Measurements from ENCODE around the gene EPHA4. TPM values are rescaled to one million over a fixed set of nuclear protein-coding genes. Genes with fewer than 3 reads are reported as not detected.

The EPHA4 gene
- total RNA-seq, 1 experiment from 2014 or later, result 3.3 TPM

DNA sequence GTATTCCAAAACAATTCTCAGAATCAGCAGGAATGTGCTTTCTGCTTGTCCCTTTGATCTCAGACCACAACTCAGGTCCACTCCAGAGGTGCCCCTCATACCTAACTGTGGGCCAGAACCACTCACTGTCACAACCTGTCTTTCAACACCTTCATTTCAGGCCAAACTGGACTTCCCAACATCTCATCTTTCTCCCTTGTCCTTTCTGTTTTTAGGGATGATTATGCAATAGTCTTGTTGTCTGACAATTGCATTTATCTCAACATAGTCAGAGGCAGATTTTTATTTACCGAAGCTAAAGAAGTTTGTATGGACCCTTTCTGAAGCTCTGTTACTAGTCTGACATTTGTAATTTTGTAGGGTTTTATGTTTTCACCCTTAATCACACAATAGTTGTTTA is 95.9 kb downstream of the EPHA4 start:
- Histone ChIP-seq H3K4me2 (ENCODE audit: low read length) (no peak overlapping the region), H2AFZ (ENCODE audit: low read length) (no peak overlapping the region), H3K9ac (ENCODE audit: low read length) (no peak overlapping the region), H3K9me2 (replicated peaks; ENCODE audit: low read length) (no peaks in the 10 kb centered on the region), H3K9me3 (ENCODE audit: low read length) (no peaks in the 10 kb centered on the region), H4K20me1 (ENCODE audit: low read length) (no peaks in the 10 kb centered on the region), H3K27me3 (ENCODE audit: low read length) (no peaks in the 10 kb centered on the region), H3K27ac (ENCODE audit: low read length) (no peak overlapping the region), H3F3A (ENCODE audit: low read length, unreplicated experiment) (no peaks in the 10 kb centered on the region), H3K4me1 (ENCODE audit: insufficient read depth, low read length) (peaks cover 4% of the 10 kb centered on the region; the same call in 1 of the 2 replicates), H3K36me3 (ENCODE audit: low read depth, low read length) (no peaks in the 10 kb centered on the region), H3K79me2 (ENCODE audit: low read length) (no peaks in the 10 kb centered on the region), H3K4me3 (ENCODE audit: low read length) (no peak overlapping the region)
- intact Hi-C loops (cut with micrococcal nuclease), result no loop called here
- ChIA-PET POLR2A (ENCODE audit: unreplicated experiment) (no interaction called here), CTCF (no interaction called here)
- ATAC-seq (no peak), DNase-seq (no peak)
- BruUV-seq (replicated peaks), result no TSS peak
- TF ChIP-seq EZH2phosphoT487 (IDR thresholded peaks at IDR 0.05; ENCODE audit: borderline replicate concordance, low read length) (no peak), EZH2 (IDR thresholded peaks at IDR 0.05; ENCODE audit: low read length, unreplicated experiment) (no peak)
- TF ChIP-seq, protein P1, sequence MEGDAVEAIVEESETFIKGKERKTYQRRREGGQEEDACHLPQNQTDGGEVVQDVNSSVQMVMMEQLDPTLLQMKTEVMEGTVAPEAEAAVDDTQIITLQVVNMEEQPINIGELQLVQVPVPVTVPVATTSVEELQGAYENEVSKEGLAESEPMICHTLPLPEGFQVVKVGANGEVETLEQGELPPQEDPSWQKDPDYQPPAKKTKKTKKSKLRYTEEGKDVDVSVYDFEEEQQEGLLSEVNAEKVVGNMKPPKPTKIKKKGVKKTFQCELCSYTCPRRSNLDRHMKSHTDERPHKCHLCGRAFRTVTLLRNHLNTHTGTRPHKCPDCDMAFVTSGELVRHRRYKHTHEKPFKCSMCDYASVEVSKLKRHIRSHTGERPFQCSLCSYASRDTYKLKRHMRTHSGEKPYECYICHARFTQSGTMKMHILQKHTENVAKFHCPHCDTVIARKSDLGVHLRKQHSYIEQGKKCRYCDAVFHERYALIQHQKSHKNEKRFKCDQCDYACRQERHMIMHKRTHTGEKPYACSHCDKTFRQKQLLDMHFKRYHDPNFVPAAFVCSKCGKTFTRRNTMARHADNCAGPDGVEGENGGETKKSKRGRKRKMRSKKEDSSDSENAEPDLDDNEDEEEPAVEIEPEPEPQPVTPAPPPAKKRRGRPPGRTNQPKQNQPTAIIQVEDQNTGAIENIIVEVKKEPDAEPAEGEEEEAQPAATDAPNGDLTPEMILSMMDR (conservative IDR thresholded peaks at IDR 0.05; ENCODE audit: low read depth, low read length), result no peak

DNA sequence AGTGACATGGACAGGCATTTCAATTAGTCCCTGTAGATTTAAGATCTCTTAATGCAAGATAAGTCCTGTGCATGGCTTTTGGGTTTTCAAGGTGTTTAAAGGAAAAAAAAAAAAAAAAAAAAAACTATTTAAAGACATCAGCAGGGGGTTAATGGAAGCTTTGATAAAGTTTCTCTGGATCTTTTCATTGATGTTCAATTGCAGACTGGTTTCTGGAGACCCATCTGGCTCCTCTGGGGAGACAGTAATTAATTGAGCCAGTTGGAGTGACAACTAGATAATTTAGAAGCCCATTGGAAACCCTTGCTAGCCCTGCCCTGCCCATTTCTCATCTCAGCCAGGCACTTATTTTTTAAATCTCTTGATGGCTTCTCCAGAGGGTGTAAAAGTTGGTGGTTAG is 98.7 kb downstream of the EPHA4 start:
- Histone ChIP-seq H3K36me3 (ENCODE audit: low read depth, low read length) (no peaks in the 10 kb centered on the region), H3F3A (ENCODE audit: low read length, unreplicated experiment) (no peaks in the 10 kb centered on the region), H3K4me2 (ENCODE audit: low read length) (no peak overlapping the region), H3K9me2 (replicated peaks; ENCODE audit: low read length) (no peaks in the 10 kb centered on the region), H3K4me3 (ENCODE audit: low read length) (no peak overlapping the region), H4K20me1 (ENCODE audit: low read length) (no peaks in the 10 kb centered on the region), H3K27ac (ENCODE audit: low read length) (no peak overlapping the region), H3K79me2 (ENCODE audit: low read length) (no peaks in the 10 kb centered on the region), H3K27me3 (ENCODE audit: low read length) (no peaks in the 10 kb centered on the region), H3K9ac (ENCODE audit: low read length) (no peak overlapping the region), H3K9me3 (ENCODE audit: low read length) (no peaks in the 10 kb centered on the region), H2AFZ (ENCODE audit: low read length) (no peak overlapping the region), H3K4me1 (ENCODE audit: insufficient read depth, low read length) (peaks cover 1% of the 10 kb centered on the region; the same call in 1 of the 2 replicates)
- intact Hi-C loops (cut with micrococcal nuclease), result no loop called here
- no TSS peak for BruUV-seq (replicated peaks)
- ChIA-PET POLR2A (ENCODE audit: unreplicated experiment) (no interaction called here), CTCF (no interaction called here)
- no peak for ATAC-seq
- no peak for DNase-seq
- no peak for TF ChIP-seq EZH2 (IDR thresholded peaks at IDR 0.05; ENCODE audit: low read length, unreplicated experiment)
- TF ChIP-seq EZH2phosphoT487 (IDR thresholded peaks at IDR 0.05; ENCODE audit: borderline replicate concordance, low read length), result no peak
- TF ChIP-seq, protein P1 (conservative IDR thresholded peaks at IDR 0.05; ENCODE audit: low read depth, low read length), result no peak

DNA sequence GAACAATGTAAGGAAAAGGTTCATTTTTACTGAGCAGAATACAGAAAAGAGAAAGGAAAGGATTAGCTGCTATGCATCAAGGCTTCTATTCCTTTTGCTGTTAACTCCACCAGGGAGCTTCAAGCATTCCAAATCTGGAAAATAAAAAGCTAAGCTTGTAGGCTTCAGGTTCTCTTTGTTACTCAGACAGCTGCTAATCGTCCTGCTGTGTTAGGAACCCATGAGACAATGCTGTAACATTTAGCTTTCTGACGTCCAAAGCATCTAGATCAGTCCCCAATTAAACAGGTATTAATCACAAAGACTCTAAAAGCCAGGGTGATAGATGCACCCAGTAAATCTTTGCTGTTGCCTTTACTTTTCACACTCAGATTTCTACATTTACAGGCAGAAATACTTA is 103.8 kb downstream of the EPHA4 start:
- H3K79me2 ChIP-seq (ENCODE audit: low read length), result no peaks in the 10 kb centered on the region
- DNase-seq, result no peak
- H3K9me3 ChIP-seq (ENCODE audit: low read length), result no peaks in the 10 kb centered on the region
- no peak overlapping the region for H3K9ac ChIP-seq (ENCODE audit: low read length)
- H4K20me1 ChIP-seq (ENCODE audit: low read length), result no peaks in the 10 kb centered on the region
- H3K27ac ChIP-seq (ENCODE audit: low read length), result no peak overlapping the region
- POLR2A ChIA-PET (ENCODE audit: unreplicated experiment), result interaction anchor here (0.6 kb wide), 1 partner anchor 47 kb away, joined by 17 read pairs; no protein-coding TSS in a partner anchor
- ATAC-seq, result no peak
- H3K36me3 ChIP-seq (ENCODE audit: low read depth, low read length), result no peaks in the 10 kb centered on the region
- BruUV-seq (replicated peaks), result no TSS peak
- H2AFZ ChIP-seq (ENCODE audit: low read length), result no peak overlapping the region
- H3K9me2 ChIP-seq (replicated peaks; ENCODE audit: low read length), result no peaks in the 10 kb centered on the region
- TF ChIP-seq EZH2 (IDR thresholded peaks at IDR 0.05; ENCODE audit: low read length, unreplicated experiment) (no peak), EZH2phosphoT487 (IDR thresholded peaks at IDR 0.05; ENCODE audit: borderline replicate concordance, low read length) (no peak)
- TF ChIP-seq, protein P1 (conservative IDR thresholded peaks at IDR 0.05; ENCODE audit: low read depth, low read length), result no peak
- H3K27me3 ChIP-seq (ENCODE audit: low read length), result no peaks in the 10 kb centered on the region
- H3K4me2 ChIP-seq (ENCODE audit: low read length), result no peak overlapping the region
- intact Hi-C loops (cut with micrococcal nuclease), result no loop called here
- CTCF ChIA-PET, result no interaction called here
- H3K4me3 ChIP-seq (ENCODE audit: low read length), result no peak overlapping the region
- H3K4me1 ChIP-seq (ENCODE audit: insufficient read depth, low read length), result no peaks in the 10 kb centered on the region
- H3F3A ChIP-seq (ENCODE audit: low read length, unreplicated experiment), result no peaks in the 10 kb centered on the region
